Breast epithelium (tissue), 4 donors: ENCODE measurements around the gene BMAL2. TPM values are rescaled to one million over a fixed set of nuclear protein-coding genes. Genes with fewer than 3 reads are reported as not detected.

Experiments used
- DNase-seq, 2 donors: peaks; one replicate each; pipeline ENCODE4 v3.0.0-alpha.2; 2019; ENCODE audit warnings: low spot score in 2 of 2
- H3K27ac ChIP-seq, 2 donors: fragments of 200-600 bp; sonication (generic) in 1 of 2; one replicate each; pipeline ENCODE4 v1.5.1; 2016 to 2019; ENCODE audit warnings: mild to moderate bottlenecking in 1 of 2
- H3K27me3 ChIP-seq, 2 donors: fragments of 200-600 bp; sonication (generic) in 1 of 2; one replicate each; pipeline versions ENCODE4 v1.5.1 to v1.6.0; 2017 to 2019; ENCODE audit warnings: control low read depth in 1 of 2, mild to moderate bottlenecking in 1 of 2
- H3K36me3 ChIP-seq: fragments of 200-600 bp; one replicate; pipeline ENCODE4 v1.5.1; 2019
- H3K4me1 ChIP-seq, 2 donors: fragments of 200-600 bp; sonication (generic); one replicate each; pipeline ENCODE4 v1.5.1; 2016 to 2019; ENCODE audit warnings: control low read depth in 1 of 2
- H3K4me3 ChIP-seq, 3 donors: fragments of 200-600 bp; sonication (generic); 1 replicate in 2 of 3; 2 replicates in 1 of 3; pipeline ENCODE4 v1.5.1; 2016 to 2019; ENCODE audit warnings: mild to moderate bottlenecking in 3 of 3, moderate library complexity in 2 of 3
- H3K9me3 ChIP-seq, 2 donors: fragments of 200-600 bp; sonication (generic) in 1 of 2; one replicate each; pipeline ENCODE4 v1.5.1; 2016 to 2019; ENCODE audit warnings: control low read depth in 1 of 2
- POLR2A ChIP-seq: fragments of 450-650 bp; IDR thresholded peaks from one replicate; pipeline ENCODE4 v1.6.1; 2016; ENCODE audit warnings: antibody characterized with exemption, mild to moderate bottlenecking, moderate library complexity
- POLR2AphosphoS5 ChIP-seq, 3 donors: sonication (generic); formaldehyde crosslinking; IDR thresholded peaks; one replicate each; pipeline ENCODE4 v1.6.1; 2017; ENCODE audit warnings: antibody characterized with exemption in 3 of 3
- intact Hi-C: fragments of 100-400 bp; cut with DNase I; formaldehyde crosslinking; loops from one replicate; pipeline ENCODE4 v1.15.1; 2023; ENCODE audit warnings: low total_unique reads
- total RNA-seq, 3 donors: library from RNA; depleted of rRNA; stranded (reverse); fragments of >200 nt; gene quantifications; one replicate each; pipeline ENCODE4 v1.1.0, GENCODE V29; 2016
- TF ChIP-seq, protein P1 (sequence below), 3 donors: fragments of 450-650 bp; IDR thresholded peaks; one replicate each; pipeline ENCODE4 v1.5.1; 2016 to 2017; ENCODE audit warnings: antibody characterized with exemption in 3 of 3, mild to moderate bottlenecking in 3 of 3, moderate library complexity in 3 of 3

Gene BMAL2
- total RNA-seq, 3 donors from 2014 or later, result 1.3 to 2.4 (median 1.3) TPM

- no peaks in the 10 kb centered on the region for H3K36me3 ChIP-seq
- TF ChIP-seq, protein P1, sequence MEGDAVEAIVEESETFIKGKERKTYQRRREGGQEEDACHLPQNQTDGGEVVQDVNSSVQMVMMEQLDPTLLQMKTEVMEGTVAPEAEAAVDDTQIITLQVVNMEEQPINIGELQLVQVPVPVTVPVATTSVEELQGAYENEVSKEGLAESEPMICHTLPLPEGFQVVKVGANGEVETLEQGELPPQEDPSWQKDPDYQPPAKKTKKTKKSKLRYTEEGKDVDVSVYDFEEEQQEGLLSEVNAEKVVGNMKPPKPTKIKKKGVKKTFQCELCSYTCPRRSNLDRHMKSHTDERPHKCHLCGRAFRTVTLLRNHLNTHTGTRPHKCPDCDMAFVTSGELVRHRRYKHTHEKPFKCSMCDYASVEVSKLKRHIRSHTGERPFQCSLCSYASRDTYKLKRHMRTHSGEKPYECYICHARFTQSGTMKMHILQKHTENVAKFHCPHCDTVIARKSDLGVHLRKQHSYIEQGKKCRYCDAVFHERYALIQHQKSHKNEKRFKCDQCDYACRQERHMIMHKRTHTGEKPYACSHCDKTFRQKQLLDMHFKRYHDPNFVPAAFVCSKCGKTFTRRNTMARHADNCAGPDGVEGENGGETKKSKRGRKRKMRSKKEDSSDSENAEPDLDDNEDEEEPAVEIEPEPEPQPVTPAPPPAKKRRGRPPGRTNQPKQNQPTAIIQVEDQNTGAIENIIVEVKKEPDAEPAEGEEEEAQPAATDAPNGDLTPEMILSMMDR (IDR thresholded peaks at IDR 0.05), result no peak
- no peak for TF ChIP-seq POLR2A
Observed at GRCh38 chr12:27332407-27332713, 276 bp upstream of the BMAL2 start.

GRCh38 chr12:27333403-27334009 lies 870 bp downstream of the BMAL2 start:
- TF ChIP-seq POLR2AphosphoS5 (IDR thresholded peaks at IDR 0.05), result peak in 1 of 3 donors; percentile 21
- TF ChIP-seq POLR2A, result no peak
- no peaks in the 10 kb centered on the region for H3K27me3 ChIP-seq
- no peak overlapping the region for H3K27ac ChIP-seq
- DNase-seq, result no peak
- H3K9me3 ChIP-seq, result no peaks in the 10 kb centered on the region
- intact Hi-C loops, result no loop called here
- H3K4me3 ChIP-seq, result peak overlapping the region; percentile 62 to 76 (median 68)
- no peaks in the 10 kb centered on the region for H3K36me3 ChIP-seq
- H3K4me1 ChIP-seq, result no peaks in the 10 kb centered on the region

More at GRCh38 chr12:27332407-27332713, 276 bp upstream of the BMAL2 start:
- no peaks in the 10 kb centered on the region for H3K9me3 ChIP-seq
- H3K4me3 ChIP-seq, result peak overlapping the region; percentile 62 to 76 (median 68)
- H3K27ac ChIP-seq, result no peak overlapping the region
- DNase-seq, result no peak
- intact Hi-C loops, result no loop called here
- H3K27me3 ChIP-seq, result no peaks in the 10 kb centered on the region
- H3K4me1 ChIP-seq, result no peaks in the 10 kb centered on the region

DNA sequence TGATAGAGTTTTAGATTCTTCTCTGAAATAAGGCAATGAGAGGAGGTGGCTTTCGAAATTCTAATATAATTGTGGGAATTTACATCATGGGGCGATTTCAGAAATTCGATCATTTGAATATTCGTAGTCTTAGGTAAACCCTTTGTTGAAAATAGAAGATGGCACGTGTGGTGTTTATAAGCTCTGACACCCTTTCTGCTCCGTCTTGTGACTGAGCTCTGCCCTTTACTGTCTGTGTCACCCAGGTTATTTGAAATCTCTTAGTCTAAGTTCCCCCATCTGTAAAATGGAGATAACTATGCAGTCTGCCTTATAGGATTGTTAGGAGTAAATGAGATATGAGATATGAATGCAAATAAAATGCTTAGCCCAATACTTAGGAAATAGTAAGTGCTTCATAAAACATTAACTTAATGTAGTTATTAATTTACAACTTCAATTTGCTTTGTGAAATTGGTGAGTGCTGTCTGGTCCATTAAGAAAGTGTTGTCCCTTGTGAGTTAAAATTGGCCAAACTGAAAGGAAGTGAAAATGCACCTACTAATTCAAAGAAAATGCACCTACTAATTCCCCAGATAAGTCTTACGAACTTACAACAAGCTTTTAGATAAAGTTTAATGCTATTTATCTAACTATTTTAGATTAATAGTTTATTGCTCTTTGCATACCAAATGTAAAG lies 1.5 kb downstream of the BMAL2 start:
- Histone ChIP-seq H3K27ac (no peak overlapping the region), H3K4me1 (no peaks in the 10 kb centered on the region), H3K4me3 (no peak overlapping the region), H3K36me3 (no peaks in the 10 kb centered on the region), H3K9me3 (no peaks in the 10 kb centered on the region), H3K27me3 (no peaks in the 10 kb centered on the region)
- intact Hi-C loops, result no loop called here
- TF ChIP-seq POLR2A (no peak), POLR2AphosphoS5 (IDR thresholded peaks at IDR 0.05) (no peak)
- TF ChIP-seq, protein P1 (IDR thresholded peaks at IDR 0.05), result no peak
- no peak for DNase-seq

- intact Hi-C loops, result no loop called here
- DNase-seq, result no peak
Observed at GRCh38 chr12:27334721-27335082, 2.1 kb downstream of the BMAL2 start.

DNA sequence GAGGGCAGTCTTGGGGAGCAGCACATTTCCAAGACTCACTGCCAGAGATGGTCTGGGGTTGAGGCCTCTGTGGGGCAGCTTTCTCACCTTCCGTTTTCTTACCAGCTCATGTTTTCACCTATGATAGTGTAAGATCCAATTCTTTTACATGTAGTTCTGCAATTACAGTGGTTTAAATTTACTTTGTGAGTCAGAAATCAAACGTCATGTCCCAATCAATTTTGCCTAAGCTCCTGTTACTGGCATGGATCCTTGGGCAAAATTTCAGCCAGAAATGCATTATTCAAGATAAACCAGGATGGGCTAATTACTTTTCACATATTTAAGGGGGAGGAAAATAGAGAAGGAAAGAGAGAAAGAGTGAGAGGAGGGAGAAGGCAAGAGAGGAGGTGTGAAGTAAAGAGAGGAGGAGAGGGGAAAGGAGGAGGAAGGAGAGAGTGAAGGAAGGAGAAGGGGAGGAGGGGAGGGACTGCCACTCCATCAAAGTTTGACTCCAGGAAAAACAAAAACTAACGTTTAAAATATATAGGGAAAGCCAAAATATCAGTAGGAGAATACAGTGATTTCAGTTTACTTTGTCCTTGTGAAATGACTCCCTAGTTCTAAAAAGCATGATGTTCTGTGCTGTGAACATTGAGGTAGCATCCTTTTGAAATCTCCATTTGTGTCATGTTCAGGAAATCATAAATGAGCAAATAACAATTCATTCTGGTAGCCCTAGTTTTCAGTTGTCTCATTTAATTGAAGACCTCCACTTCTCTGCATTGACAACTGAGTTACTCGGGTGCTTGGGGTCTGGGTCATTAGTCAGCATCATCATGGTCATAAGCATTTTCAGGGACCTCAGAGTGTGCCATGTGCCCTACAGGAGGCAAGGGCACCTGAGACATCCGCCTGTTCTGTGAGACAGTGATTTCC lies 3.0 kb downstream of the BMAL2 start:
- H3K4me3 ChIP-seq, result no peak overlapping the region
- TF ChIP-seq, protein P1 (IDR thresholded peaks at IDR 0.05), result no peak
- no peak for TF ChIP-seq POLR2A
- TF ChIP-seq POLR2AphosphoS5 (IDR thresholded peaks at IDR 0.05), result no peak
- no peaks in the 10 kb centered on the region for H3K9me3 ChIP-seq
- H3K27me3 ChIP-seq, result no peaks in the 10 kb centered on the region
- H3K36me3 ChIP-seq, result no peaks in the 10 kb centered on the region
- no peak overlapping the region for H3K27ac ChIP-seq
- intact Hi-C loops, result no loop called here
- DNase-seq, result no peak
- H3K4me1 ChIP-seq, result no peaks in the 10 kb centered on the region

More at GRCh38 chr12:27334721-27335082, 2.1 kb downstream of the BMAL2 start:
- Histone ChIP-seq H3K27me3 (no peaks in the 10 kb centered on the region), H3K36me3 (no peaks in the 10 kb centered on the region), H3K9me3 (no peaks in the 10 kb centered on the region), H3K27ac (no peak overlapping the region), H3K4me1 (no peaks in the 10 kb centered on the region), H3K4me3 (no peak overlapping the region)
- TF ChIP-seq, protein P1 (IDR thresholded peaks at IDR 0.05), result no peak
- TF ChIP-seq POLR2A, result no peak
- no peak for TF ChIP-seq POLR2AphosphoS5 (IDR thresholded peaks at IDR 0.05)
